Glomerular visceral epithelial cell (primary cell): Measurements from ENCODE around the gene OTOP2.
"Not testable (repeated sequence)": the region's sequence is repeated elsewhere in the genome, so short reads cannot be mapped to it uniquely, and the experiment has no call there.

Source experiments
- DNase-seq: peaks from one replicate; pipeline ENCODE4 v3.0.0-alpha.2; 2016; ENCODE audit errors: extremely low spot score

Gene OTOP2

DNA sequence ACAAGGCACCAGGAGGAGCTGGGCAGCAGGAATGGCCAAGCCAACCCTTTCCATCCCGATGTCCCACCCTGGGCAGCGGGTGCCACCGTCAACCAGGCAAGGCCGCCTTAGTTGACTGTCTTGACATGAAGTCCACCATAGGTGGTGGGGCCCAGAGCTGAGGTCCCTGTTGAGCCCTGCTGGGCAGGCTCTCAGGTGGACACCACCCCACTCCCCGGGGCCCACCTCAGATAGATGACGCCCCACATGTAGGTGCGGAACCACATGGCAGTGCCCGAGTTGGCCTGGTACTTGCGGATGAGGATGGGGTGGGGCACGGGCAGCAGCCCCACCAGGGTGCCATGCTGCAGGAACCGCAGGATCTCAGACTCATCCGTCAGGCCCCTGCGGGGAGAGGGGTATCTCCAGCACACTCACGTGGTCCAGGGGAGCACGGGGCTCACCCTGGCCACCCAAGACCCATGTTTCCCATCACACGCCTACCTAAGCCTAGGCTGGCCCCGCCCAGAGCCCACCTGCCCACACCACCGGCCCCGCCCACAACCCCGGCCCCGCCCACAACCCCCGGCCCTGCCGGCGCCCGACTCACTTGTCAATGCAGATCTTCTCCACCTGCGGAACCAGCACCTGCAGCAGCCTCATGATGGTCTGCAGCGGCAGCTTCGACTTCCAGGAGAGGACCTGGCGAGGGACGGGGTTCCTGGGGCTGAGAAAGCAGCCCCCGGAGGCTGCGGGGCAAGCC lies 27.8 kb downstream of the OTOP2 start:
- DNase-seq, result no peak

DNA sequence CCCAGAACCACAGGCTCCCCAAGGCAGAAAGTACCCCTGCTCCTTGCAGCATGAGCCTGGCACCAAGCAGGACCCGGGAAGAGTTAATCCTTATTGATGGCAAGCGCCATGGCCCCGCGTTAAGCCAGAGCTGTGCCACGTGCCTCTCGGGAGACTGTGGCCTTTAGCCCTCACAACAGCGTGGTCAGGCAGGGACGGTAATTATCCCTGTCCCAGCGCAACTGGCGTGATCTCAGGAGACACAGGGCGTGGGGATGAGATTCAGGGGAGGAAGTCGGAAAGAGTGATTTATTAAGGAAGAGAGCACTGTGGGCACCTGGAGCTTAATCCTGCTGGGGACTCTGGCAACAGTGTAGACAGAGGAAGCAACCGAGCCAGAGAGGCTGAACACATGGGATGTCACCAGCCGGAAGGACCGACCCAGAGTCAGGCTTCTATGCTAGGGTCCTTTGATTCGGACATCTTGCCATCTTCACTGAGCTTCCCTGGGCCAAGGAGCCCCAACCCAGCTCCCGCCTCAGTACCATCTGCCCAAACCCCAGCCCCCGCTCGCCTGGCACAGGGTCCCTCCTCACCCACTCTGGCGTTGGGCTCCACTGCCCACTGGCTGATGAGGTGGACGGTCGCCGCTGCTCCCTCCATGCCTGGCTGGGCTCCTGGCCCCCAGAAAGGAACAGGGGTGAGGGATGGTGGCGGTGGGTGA lies 28.5 kb downstream of the OTOP2 start:
- DNase-seq, result no peak

DNA sequence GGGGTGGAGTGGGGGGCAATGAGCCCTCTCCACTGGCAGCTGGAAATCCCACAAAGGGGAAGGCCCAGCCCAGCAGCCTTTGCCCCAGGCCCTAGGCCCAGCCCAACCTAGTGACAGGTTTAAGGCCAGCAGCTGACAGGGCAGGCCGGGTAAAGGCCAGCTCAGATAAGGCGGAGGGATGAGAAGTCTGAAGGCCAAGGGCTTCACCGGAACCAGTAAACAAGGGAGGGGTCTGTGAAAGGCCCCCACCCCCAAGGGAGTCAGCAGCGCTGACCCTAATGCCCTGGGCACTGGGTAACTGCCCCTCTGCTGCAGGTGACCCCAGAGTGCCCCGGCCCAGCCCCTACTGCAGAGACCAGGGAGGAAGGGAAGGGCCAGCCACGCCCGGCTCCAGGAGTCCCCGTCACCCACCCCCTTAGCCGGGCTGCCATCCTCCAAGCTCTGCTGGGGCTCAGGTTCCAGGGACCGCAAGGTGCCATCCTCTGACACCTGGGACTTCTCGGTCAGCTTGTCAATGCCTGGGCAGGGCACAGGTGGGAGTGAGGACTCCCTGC lies 29.1 kb downstream of the OTOP2 start:
- DNase-seq, result no peak

DNA sequence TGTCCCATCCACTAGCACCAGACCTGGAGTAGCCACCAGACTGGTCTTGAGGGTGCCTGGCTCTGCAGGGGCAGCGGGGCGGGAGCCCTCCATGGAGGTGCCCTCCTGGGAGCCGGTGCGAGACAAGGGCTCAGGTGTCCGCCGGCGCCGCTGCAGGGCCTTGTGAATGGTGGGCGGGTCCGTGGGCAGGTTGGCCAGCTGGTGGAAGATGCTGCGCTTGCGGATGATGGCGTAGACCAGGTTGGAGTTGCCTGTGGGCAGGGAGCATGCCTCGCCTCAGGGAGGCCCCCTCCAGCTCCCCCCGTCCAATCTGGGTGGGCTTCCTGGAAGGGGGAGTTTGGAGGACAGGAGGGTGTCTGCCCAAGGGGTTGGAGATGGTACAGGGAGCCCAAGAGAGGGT lies 30.0 kb downstream of the OTOP2 start:
- no peak for DNase-seq

DNA sequence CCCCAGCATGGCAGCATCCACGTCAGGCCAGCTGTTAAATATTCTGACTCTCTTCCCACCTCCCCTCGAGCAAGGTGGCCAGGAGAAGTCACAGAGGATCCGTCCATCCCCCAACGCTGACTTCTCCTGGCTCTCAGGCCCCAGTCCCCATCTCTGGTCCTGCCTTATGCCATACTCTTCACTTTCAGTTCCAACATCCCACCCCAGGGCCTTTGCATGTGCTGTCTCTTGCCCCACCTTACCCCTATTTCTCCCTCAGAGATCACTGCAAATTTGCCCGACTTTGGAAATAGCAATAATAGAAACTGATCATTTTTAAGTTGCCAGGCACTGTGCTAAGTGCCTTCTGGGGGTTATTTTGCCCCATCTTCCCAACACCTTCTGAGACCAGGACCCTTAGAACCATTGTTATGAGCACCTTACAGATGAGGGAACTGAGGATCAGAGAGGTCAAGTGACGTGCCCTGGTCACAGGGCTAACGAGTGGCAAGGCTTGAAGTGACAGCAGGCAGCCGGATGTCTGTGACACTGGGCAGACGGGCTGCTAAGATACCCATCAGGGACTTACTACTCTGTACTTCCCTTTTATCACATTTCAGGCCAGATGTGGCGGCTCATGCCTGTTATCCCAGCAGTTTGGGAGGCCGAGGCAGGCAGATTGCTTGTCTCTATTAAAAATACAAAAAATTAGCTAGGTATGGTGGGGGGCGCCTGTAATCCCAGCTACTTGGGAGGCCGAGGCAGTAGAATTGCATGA lies 30.8 kb downstream of the OTOP2 start:
- DNase-seq, result no peak

DNA sequence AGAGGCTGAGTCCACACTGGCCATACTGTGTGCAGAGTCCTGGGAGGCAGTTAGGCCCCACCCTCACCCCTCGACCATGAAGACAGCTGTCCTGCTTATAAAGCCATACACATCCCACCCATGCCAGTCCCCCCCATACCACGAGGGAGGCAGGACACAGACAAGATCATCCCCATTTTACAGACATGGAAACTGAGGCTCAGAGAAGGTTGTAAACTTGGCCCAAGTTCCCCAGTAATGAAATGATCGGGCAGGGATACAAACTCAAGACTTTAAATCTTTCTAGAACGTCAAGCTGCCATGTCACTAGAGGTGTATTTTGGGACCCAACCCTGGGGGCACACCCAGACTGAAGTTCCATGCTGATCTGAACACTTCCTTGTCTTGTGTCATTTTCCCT lies 32.0 kb downstream of the OTOP2 start:
- no peak for DNase-seq

DNA sequence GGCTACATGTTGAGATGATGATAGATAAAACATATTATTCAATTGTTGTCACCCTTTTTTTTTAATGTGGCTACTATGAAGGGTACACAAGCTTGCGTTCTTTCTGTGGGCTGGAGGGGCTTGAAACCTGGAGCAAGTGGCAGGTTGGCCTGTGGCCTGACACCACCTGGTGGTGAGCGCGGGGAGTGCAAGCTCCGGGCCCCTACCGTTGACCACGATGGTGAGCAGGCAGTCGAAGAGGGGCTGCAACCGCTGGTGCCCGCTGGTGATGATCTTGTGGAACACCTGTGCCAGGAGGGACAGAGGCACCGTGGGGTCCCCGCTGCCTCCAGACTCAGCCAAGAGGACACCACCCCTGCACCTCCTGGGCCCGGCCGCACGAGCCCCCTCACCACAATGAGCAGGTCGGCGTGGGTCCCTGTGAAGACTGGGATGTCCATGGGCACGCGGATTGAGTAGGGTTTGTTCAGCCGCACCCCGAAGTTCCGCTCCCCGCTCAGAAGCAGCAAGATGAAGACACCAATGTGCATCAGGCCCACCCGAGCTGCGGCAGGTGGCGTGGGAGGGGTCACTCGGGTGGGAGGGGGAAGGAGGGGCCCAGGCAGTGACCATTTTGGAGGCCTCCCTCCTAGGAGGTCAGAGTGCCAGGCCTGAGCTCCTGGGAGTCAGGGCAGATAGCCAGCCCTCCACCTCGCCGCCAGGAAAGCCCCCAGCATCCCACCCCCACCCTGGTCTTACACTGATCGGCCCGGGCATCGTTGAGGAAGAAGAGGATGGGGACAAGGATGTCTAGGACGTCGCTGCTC lies 34.1 kb downstream of the OTOP2 start:
- DNase-seq, result peak; percentile 68

DNA sequence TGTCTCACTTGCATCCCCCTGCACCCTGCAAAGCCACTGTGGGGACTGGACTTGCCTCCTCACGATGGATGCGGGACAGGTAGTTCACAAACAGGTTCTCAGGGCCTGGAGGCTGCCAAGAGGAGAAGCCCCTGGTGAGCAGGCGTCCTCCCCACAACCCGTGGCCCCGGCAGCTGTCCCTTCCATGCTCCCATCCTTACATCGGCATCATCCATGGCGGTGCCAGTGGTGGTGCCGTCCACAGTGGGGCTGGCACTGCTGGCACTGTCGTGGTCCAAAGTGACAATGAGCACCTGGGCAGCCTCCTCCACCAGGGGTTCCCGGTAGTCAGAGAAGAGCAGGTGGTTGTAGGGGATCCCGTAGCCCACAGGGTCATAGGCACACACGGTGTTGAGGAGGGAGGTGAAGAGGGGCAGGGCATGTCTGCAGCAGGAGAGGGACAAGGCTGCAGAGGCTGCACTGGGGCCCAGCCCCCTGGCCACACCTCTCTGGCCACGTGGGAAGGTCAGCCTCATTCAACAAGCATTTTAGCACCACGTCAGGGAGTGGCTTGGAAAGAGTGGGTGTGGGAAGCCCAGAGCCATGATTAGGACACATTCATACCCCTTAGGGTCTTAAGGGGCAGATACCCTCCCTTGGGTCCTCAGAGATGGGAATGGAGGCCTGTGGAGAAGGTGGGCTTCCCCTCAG lies 35.9 kb downstream of the OTOP2 start:
- DNase-seq, result no peak

DNA sequence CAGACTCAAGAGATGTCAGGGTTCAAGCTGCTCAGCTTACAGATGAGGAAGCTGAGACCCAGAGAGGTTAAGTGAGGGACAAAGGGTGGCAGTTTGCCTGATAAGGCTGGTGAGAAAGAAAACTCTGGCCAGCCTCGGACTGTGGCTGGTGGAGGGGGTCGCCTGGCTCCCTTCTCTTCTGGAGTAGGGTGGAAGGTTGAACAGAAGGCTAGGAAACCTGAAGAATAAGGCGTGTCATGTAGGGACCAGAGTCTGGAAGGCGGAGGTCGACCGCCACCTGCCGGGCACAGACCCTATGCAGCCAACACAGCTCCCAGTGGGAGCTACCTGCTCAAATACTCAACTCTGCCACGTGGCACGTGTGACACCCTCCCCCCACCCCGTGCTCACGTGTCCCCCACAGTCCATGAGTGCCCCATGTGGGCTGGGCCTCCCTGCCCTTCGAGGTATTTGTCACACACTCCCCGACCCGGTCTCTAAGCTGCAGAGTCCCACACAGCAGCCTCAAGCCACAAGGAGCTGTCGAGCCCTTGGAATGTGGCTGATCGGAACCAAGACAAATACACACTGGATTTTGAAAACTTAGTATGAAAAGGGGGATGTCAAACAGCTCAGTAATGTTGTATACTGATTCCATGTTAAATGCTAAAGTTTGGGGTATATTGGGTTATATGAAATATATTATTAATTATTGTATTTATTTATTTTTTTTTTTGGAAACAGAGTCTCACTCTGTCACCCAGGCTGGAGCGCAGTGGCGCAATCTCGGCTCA lies 36.7 kb downstream of the OTOP2 start:
- DNase-seq, result peak; percentile 64

DNA sequence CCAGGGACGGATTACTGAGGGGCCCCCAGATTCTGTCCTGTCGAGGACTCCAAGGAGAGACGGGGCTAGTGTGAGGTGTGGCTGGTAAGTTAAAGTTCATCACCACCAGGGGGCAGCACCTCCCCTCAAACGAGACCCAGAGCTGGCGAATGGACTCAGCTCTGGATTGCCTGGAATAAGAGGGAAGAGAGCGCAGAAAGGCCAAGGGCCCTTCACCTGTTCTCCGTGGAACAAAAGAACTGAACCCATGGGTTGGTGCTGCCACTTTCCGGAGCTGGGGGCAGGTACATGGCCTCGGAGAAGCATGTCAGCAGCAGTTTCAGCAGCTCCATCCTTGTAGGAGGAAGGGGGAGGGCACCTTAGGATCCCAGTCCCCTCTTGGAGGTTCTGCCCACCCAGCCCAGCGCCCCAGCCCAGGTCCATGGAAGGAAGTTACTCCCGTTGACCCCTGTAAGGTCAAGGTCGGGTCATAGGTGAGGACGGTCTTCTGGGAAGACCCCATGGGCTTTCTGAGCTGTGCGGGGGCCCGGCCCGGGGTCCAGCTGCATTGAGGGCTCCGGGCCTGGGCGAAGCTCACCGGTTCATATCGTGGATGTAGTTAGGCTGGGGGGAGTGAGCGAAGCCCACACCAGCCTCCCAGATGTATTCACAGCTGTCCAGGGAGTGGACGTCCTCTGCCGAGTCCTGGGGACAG lies 37.7 kb downstream of the OTOP2 start:
- peak; percentile 90 for DNase-seq

DNA sequence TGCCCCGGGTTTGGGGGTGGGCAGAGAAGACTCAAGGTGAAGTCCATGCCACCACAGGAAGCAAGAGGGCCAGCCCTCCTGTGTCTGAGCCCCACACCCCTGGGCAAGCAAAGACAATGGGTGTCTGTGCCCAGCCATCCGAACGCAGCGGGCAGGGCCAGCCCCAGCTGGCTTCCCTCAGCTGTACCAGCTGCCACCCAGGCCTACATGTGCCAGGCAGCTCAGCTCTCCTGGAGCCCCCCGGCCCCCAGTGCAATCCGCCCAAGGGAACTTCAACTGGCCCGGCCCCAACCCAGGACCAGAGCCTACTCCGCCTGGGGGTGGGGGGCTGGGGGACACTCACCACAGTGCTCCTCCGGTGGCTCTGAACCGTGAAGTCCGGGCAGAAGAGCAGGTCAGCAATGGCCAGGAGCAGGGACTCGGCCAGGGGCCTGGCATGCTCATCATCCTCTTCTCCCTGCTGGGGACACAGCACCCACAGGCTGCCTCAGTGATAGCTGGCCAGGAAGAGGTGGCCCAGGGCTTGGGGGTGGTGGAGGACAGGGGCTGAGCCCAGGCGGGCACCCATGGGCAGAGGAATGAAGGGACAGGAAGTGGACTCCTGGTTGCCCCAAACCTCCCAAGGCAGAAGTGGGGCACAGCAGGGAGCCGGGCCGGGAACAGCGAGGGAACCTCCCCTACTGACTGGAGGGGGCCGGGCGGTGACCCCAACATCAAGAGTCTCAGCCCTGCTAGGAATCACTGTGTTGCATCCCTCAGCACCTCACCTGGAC lies 38.7 kb downstream of the OTOP2 start:
- DNase-seq, result no peak

DNA sequence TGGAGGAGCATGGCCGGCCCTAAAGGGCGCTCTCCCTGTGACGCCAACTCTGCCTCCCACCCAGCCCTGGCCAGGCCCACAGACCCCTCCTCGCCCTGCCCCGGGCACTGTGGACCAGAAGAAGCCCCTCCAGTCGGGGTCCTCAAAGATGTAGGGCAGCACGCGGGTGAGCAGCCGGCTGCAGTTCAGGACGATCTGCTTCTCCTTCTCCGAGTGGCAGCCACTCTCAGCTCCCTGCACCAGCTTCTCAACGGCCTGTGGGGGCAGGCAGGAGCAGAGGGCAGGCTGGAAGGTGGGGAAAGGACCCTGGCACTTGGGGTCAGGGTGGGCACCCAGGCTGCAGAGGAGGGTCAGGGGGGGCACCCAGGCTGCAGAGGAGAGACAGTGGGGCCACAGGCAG lies 39.6 kb downstream of the OTOP2 start:
- no peak for DNase-seq

DNA sequence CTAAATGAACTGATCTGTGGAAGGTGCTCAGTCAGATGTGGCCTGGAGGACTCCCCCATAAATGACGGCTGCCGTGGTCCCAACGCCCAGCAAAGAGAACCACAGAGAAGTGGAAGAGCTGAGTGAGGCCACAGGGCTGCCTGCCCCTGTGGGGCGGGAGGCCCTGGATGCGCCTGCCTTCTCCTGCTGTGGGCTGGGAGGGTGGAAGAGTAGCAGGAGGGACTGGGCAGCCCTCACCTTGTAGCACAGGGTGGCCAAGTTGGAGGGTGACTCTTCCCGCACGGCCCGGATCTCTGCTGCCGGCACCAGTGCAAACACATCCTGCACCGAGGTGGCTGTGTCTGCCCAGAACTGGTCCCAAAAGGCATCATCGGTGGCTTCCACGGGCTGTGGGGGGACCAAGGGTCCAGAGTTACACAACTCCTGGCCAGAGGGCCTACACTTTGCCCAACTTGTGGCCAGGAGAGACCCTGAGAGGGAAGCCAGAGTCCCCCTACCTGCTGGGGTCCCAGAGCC lies 40.2 kb downstream of the OTOP2 start:
- DNase-seq, result no peak

DNA sequence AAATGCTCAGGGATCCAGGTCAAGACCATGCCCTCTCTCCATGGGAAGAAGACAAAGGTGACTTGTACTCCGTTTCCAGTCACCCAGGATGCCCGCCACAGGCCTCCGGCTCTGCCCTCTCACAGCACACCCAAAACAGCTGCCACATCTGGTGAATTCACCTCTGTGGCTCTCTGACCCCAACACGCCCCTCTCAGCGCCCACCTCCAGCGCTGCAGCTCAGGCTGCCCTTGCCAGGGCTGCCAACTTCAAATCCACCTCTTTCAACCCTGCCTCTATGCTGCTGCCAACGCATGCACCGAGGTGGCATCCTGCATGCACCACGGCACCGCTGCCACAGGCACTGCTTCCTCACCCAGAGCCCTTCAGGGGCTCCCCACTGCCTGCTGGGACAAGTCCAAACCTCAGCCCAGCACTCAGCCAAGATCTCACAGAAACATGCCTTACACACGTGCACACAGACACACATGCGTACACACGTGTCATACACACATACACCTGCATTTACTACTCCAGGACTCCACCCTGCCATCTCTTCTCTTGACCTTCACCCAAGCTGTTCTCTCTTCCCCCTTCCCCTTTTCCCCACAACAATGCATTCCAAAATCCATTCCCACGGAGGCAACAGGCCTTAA lies 41.0 kb downstream of the OTOP2 start:
- DNase-seq, result no peak

DNA sequence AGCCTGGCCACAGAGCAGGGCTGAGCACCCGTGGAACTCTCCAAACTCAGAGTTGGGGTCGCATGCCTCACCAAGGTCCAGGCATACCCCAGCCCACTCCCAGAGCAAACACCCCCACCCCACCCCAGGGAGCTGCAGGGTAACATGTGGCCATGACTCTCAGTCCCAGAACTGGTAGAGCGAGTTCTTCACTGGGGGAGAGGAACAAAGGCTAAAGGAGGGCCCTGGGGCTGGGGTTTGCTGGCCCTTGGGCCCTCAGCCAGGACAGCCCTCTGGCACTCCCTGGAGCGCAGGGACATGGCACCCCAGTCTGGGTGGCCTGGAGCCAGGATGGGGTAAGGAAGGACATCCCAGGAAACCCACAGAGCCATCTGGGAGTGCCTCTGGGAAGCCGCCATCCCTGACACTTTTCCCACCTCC lies 44.3 kb downstream of the OTOP2 start:
- DNase-seq, result no peak

DNA sequence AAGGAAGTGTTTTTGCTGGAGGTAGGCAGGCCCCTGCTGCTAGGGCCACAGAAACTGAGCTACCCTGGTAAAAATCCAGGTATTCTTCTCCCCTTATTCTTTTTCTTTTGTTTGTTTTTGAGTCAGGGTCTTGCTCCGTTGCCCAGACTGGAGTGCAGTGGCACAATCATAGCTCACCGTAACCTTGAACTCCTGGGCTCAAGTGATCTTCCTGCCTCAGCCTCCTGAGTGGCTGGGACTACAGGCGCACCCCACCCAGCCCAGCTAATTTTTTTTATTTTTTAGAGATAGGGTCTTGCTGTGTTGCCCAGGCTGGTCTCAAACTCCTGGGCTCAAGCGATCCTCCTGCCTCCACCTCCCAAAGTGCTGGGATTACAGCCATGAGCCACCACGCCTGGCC lies 45.4 kb downstream of the OTOP2 start:
- not testable (repeated sequence) for DNase-seq

DNA sequence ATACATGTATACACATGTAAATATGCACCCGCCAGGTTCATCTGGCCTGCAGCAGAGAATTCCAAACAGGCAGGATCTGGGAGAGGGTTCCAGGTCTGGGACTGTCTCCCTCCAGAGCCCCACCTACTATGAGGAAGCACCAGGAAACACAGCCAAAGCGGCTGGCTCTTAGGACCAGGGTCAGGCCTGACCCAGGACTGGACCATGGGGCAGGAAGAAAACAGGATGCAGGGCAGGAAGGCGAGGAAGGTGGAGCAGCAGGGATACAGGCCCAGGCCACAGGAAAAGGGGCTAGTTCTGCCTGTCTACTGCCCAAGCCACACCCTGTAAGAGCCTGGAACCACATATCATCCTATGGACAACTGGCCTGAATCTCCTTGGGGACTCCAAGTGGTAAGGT lies 46.3 kb downstream of the OTOP2 start:
- no peak for DNase-seq
